ENCODE data around the gene ARID5B. TPM values are rescaled to one million over a fixed set of nuclear protein-coding genes. Genes with fewer than 3 reads are reported as not detected.

ARID5B gene
- total RNA-seq, 1 donor from 2014 or later: 12.9 TPM

DNA sequence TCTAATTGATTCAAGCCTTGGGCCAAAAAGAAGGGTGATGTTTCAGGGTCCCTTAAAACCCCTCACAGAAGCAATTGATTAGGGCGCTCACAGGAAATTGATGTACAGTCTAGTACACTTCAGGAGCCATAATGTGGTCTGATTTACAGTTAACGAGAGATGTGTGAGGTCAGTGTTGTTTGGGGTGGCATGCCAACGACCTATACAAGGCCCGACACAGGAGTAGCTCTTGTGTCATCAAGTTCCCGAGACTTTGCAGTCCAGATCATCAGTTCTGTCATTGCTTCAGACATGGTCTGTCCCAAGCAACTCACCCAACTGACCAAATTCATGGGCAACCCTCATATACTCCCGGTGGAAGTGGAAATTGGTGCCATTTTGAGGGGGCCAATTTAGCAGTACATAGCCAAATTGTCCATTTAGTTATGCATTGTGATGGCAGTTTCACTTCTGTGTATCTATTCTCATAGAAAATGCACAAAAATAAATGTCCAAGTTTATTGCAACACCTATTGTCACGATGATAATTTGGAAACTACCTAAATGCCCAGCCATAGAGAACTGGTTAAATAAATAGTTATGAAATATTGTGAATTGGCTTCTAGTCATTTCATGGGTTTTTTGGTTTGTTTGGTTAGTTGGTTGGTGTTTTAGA lies 18.0 kb upstream of the ARID5B start:
- DNase-seq: no peak
- ATAC-seq: no peak
- intact Hi-C loops (cut with micrococcal nuclease): no loop called here

DNA sequence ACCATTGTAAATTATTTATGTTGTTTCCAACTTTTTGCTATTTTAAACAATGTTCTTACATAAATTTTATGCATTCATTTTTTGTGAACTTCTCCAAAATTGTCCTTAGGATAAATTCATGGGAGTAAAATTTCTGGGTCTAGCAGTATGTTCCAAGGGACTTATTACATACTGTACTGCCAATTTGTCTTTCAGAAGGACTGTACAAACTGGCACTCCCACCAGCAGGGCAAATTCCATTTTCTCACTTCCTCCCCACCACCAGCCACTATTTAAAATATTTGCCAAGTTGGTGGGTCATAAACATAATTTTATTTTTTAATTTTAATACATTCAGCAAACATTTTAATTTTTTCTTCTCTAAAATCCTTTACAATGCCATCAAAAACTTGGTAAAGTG lies 13.7 kb upstream of the ARID5B start:
- ATAC-seq (no peak), DNase-seq (no peak)
- intact Hi-C loops (cut with micrococcal nuclease): no loop called here

DNA sequence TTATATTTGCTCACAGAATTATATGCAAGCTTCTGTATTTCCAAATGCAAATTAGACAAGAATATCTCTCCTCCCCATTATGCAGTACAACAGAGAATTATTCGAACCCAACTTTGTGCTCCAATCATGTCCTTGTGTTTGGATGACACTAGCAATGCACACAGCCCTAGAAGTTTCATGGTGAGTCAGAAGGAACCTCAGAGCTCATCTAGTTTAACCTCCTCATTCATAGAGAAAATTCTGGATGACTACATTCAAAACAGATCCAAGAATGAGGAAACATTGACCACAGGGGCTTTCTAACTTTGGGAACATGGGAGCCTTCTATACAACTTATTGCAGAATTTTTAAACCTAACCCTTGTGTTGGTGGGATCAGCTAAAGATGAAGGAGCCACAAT lies 12.8 kb upstream of the ARID5B start:
- no peak for ATAC-seq
- no peak for DNase-seq
- intact Hi-C loops (cut with micrococcal nuclease): no loop called here

DNA sequence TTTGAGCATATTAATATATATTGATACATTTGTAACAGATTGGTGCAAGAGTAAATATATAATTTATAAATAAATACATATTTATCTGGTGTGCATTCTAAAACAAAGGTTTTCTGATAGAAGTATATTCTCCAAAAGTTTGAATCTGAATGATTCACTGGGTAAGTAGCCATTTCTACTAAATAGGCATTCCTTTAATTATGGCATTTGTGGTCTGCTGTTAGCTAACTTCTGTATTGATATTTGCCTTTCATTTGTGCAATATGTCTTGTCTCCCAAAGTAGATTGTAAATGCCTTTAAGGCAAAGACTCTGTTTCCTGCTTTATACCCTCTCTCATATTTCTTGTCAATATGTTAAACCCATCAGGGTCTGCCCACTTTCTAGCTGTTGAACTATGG lies 11.1 kb upstream of the ARID5B start:
- ATAC-seq (no peak), DNase-seq (no peak)
- intact Hi-C loops (cut with micrococcal nuclease): no loop called here

DNA sequence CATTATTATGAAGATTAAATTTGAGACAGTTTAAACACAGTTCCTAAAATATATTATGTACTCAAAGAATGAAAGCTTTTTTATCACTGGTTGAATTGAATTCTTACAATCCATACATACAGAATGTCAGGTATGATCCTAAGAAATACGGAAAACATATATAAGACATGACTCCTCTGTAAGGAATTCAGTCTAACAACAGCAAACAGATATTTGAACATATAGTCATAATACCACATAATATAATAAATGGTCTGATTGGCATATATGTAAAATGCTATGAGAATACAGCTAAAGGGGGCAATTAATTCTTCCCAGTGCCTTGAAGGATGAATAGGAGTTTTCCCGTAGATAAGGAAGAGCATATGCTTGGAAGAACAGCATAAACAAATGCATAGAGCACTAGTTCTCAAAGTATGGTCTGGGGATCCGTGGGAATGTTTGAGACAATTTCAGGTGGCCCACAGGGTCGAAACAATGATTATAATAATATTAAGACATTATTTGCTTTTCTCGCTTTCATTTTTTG lies 10.6 kb upstream of the ARID5B start:
- no peak for DNase-seq
- ATAC-seq: no peak
- intact Hi-C loops (cut with micrococcal nuclease): no loop called here

DNA sequence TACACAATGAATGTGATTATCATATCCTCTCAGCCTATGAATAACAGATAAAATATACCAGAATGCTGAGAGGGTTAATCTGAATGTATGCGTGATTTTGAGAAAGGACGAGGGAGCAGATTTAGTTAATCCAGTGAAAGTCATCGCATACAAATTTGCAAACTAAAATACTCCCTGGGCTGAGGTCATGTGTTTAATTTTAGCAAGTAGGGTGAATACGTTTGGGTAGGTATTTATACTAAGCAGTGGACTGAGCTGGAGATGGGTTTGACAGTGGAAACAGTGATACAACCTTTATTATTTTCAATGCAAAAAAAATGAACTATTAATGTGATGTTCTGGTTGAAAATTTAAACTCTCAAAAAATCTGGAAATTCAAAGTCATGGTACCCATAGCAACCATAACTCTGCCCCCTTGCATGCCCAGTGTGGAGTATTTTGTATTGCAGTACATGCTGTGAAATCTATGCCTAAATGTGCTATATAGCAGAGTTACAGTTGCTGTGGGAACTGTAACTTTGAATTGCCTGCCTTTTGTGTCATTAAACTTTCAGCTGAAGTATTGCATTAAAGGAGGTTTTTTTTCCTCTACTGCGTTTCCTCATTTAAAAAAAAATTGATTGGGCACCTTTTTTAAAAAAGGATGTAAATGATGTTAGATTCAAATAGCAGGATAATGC lies 9.5 kb upstream of the ARID5B start:
- no peak for DNase-seq
- peak; percentile 55 for ATAC-seq
- intact Hi-C loops (cut with micrococcal nuclease): no loop called here

DNA sequence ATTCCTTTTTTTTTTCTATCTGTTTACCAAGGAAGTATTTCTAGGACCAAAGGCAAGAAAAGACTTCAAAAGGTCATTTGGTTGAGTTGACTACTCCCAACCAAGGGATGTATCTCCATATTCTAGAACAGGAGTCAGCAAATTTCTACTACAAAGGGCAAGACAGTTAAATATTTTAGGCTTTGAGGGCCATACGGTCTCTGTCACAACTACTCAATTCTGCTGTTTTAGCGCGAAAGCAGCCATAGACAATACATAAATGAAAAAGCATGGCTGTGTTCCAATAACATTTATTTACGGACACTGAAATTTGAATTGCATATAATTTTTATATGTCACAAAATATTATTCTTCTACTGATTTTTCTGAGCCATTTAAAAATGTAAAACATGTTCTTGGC lies 8.5 kb upstream of the ARID5B start:
- no peak for DNase-seq
- intact Hi-C loops (cut with micrococcal nuclease): no loop called here
- ATAC-seq: no peak

DNA sequence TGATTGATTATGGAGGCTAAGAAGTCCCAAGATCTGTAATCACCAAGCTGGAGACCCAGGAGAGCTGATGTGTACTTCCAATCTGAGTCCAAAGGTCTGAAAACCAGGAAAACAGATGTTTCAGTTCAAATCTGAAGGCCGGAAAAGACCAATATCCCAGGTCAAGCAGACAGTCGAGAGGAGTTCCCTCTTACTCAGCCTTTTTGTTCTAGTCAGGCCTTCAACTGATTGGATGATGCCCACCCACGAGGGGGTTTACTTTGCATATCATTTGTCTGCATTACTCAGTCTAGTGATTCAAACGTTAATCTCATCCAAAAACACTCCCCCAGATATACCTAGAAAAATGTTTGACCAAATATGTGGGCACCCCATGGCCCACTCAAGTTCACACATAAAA lies 7.4 kb upstream of the ARID5B start:
- no peak for DNase-seq
- intact Hi-C loops (cut with micrococcal nuclease): no loop called here
- no peak for ATAC-seq

DNA sequence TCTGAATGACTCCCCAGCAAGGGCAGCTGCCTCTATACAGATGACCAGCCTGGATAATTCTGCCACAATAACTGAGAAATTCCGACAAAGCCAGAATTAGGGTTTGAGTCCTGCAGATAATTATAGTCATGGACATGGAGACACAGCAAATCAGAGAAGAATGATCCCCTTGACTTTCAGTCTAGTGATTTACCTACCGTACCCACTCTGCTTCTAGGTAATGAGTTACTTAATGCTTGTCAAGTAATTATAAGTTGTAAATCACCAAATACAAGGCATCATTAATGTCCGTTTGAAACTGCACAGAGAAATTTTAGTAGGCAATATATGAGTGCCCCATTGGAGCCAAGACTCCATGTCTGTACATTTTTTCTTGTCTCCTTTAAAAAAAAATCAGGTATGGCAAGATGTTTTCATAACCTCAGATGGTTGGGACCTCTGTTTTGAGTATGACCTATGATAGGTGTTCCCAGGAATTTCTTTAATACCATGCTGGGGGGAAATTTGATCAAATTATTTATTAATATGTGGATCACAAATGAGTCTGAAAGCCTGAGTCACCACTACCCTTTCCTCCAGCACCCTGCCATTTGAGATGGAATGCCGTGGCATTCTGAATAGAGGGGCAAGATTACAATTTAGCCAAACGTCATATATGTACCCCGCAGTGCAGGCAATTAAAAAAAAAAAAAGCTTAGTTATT lies 5.5 kb upstream of the ARID5B start:
- ATAC-seq: no peak

DNA sequence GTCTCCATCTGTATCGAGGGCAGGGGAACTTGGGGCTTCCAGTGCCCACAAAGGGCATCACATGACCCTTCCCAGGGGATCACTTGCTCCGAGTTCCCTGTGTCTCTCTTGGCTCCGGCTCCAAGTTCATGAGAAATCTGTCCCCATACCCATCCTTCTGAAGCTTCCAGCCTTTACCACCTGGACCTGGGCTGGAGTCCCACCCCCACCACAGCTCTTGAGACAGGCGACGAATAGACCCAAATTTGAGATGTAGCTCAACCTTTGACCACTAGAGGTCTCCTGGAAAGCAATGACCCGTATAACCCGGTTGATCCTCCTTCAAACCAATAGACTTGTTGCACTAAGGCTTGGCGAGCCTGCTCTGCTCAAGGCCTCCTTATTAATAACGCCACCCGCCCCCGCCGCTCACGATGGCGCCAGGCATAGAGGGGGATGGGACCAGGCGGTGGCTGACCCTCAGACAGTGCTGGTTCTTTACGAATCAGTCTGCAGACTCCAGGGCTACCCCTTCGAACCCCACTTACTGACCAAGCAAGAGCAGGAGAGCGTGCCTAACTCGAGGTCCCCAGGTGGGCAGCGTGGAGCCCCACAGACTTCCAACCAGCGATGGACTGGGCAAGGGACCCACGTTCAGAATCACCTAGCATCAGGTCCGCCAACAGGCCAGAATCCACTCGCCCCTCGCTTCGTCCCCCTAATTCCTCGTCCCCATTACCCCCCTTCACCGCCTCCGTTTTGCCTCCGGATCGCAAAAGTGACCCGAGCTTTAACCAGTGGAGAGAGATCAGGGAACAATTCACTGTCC lies 4.4 kb upstream of the ARID5B start:
- peak; percentile 70 for DNase-seq
- intact Hi-C loops (cut with micrococcal nuclease): loop anchor here (5.0 kb wide), 2 partner anchors 150 to 350 kb away; no protein-coding TSS in a partner anchor
- ATAC-seq: peak; percentile 82

More for the DNA sequence above, 5.5 kb upstream of the ARID5B start:
- intact Hi-C loops (cut with micrococcal nuclease): loop anchor here (5.0 kb wide), 2 partner anchors 151 to 351 kb away; no protein-coding TSS in a partner anchor
- DNase-seq: no peak

DNA sequence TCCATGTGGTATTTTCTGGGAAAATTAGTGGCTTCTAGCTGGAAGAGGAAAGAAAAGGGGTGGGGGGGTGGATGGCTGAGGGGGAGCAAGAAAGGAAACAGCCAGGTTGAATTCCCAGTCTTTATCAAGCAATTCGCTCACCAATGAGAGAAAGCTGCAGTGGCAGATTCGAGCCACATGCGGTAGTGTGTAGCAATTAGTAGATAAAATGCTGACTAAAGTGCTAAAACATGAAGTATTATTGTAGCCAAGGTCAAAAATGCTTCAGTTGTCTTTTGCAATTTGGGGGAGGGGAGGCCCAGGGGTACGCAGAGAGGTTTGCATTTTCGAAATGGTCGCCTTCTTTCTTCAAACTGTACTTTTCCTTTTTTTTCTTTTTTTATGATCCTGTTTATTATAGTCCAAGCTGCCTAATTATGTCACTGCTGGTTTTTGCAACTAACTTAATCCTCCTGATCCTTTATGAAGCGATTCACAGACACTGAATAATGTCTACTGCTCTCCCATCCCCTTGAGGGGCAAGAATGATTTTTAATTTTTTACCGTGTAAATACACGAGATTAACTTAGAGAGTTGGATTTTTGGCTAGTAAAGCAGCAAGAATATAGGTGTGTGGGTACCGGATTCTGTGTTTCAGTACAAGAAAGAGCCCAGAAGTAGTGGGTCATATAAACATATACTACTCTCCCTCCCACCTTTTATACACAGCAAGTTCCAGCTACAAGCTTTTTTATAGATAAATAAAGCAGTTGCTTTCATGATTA lies 3.6 kb upstream of the ARID5B start:
- intact Hi-C loops (cut with micrococcal nuclease): loop anchor here (5.0 kb wide), 2 partner anchors 149 to 349 kb away; no protein-coding TSS in a partner anchor
- DNase-seq (no peak), ATAC-seq (peak; percentile 63)

DNA sequence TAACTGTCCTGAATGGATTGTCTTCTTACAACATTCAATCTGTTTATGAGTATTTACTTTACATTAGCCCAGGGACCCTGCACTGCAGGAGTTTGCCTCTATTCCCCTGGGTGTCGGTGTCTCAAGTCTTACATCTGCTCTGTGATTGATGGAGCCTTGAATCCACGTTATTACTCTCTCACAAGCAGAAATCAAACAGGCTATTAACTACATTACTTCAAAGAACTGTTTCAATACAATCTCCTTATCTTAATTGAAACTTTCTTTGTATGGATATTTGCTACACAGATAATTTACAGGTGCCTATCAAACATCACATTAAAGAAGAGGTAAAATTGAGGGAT lies 3.1 kb upstream of the ARID5B start:
- DNase-seq (no peak), ATAC-seq (no peak)
- intact Hi-C loops (cut with micrococcal nuclease): loop anchor here (5.0 kb wide), 2 partner anchors 149 to 349 kb away; no protein-coding TSS in a partner anchor

DNA sequence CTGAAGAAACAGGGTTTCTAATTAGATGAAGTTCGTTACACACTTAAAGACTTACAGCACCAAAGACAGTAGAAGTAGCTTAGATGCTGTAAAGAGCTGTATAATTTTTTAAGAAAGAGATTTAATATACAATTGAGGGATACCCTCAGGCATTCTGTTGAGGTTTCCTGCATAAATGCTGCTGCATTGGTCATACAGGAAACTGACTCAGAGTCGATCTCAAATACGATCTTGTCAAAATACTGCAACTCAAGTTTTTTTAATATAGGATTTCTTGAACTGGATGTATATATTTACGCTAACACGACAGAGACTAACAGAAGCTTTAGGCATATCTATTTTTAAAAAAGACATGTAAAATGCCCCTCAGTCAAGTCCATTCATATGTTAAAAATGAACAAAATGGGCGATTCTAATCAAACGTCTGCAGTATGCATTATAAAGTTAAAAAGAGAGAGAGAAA lies 2.4 kb upstream of the ARID5B start:
- intact Hi-C loops (cut with micrococcal nuclease): loop anchor here (5.0 kb wide), 2 partner anchors 148 to 348 kb away; no protein-coding TSS in a partner anchor
- DNase-seq (no peak), ATAC-seq (no peak)

DNA sequence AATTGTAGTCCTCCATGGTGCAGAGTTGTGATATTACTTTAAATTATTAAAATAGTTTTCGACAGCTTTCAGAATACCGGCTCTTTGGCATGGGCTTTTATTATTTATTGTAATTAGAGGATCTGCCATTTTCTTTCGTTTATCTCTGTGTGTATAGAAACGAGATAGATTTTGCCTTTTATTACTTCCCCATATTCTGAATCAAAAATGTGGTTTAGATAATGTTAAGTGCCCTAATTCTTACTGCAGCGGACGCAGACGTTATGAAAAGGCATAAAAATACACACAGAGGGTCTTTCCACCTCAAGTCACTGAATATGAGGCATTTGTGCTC lies 1.9 kb upstream of the ARID5B start:
- DNase-seq: no peak
- ATAC-seq: no peak
- intact Hi-C loops (cut with micrococcal nuclease): loop anchor here (5.0 kb wide), 2 partner anchors 148 to 348 kb away; no protein-coding TSS in a partner anchor

DNA sequence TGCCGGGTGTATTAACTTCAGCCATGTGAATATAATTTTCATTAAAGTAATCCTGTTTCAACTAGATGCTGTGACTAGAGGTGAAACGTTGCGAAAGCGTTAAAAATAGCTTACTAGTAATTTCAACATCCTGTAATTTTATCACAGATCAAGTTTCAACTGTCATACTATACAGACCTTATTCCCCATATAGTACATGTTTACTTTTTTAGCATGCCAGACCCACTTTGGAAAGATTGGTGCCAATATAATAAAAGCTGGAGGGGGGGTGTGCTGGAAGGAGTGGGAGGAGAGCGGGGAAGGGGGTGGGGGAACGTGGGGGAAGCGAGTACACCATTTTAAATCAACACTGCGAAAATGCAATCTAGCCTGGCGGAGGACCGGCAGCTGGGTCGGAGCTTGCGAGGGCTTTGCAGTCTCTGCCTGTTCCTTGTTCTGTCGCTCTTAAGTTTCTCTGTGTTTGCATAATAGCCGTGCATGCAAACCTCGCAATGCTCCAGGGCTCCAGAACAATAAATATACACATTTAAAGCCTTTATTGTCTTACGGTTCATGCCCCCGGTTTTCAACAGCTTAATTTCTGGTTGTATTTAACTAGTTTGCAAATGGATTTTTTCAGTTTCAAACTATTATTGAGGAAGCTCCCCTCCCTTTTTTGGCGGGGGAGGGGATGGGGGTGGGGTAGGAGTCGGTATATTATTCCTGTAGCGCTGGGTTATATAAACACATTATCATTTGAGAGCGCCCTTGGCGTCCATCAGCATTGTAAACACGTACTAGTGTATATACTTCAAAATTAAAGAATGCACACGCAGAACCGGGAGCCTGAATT lies 1.3 kb upstream of the ARID5B start:
- DNase-seq (peak; percentile 56), ATAC-seq (peak; percentile 21)
- intact Hi-C loops (cut with micrococcal nuclease): loop anchor here (5.0 kb wide), 3 partner anchors 137 to 347 kb away; no protein-coding TSS in a partner anchor

DNA sequence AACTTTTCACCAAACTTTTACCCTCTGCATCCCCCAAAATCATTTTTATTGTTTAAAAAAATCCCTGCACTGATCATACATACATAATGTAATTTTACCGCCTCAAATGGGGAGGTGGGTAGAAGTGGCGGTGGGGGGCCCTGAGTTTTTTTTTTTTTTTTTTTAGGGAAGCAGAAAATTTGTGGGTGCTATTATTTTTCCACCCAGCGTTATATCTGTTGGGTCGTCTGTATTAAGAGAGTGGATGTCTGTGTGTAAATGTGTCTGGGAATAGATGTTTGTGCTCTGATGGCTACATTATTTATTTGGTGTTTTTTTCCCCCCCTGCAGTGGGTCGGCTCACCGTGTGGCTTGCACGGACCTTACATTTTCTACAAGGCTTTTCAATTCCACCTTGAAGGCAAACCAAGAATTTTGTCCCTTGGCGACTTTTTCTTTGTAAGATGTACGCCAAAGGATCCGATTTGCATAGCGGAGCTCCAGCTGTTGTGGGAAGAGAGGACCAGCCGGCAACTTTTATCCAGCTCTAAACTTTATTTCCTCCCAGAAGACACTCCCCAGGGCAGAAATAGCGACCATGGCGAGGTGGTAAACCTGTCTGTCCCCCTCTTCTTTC lies 438 bp downstream of the ARID5B start:
- intact Hi-C loops (cut with micrococcal nuclease): loop anchor here (5.0 kb wide), 1 partner anchor 135 kb away; no protein-coding TSS in a partner anchor
- peak; percentile 1 for ATAC-seq

More for the DNA sequence above, 438 bp downstream of the ARID5B start:
- DNase-seq: no peak

Measured in left ventricle myocardium superior (tissue), 1 donor.